Activated CD4-positive, alpha-beta T cell treated with anti-CD3 and anti-CD28 coated beads, Interleukin-2, amount 50 U/mL, for 4 hours (primary cell): Measurements from ENCODE around the gene OOEP.
A peak's percentile ranks its signal among the peaks of the same experiment; 100 is the strongest.
"Not testable (repeated sequence)": the region's sequence is repeated elsewhere in the genome, so short reads cannot be mapped to it uniquely, and the experiment has no call there.

Experiments used
- DNase-seq, 2 experiments: peaks; one replicate each; pipeline ENCODE4 v3.0.0-alpha.2; 2020

OOEP gene

DNA sequence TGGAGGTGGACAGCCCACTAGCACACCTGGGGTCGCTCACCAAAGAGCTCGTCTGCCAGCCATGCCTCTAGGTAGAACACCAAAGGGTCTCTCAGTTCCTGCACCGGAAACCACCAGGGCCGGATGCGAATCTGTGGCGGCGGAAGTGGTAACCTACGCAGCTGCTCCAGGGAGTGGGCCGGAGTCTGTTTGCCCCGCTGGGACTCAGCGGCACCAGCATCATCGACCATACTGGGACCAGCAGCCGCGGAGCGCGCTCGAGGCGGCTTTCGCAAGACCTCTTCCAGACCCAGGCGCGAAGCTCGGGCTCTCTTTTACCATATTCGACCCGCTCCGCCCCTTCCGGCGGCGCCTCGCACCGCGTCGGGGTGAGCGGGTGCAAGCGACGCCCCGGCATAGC lies at the start of gene OOEP:
TSS of gene OOEP (minus strand) at position 335 of the 400 bp plus-strand sequence. CDS start at position 230, 105 bp downstream.
- DNase-seq: no peak

DNA sequence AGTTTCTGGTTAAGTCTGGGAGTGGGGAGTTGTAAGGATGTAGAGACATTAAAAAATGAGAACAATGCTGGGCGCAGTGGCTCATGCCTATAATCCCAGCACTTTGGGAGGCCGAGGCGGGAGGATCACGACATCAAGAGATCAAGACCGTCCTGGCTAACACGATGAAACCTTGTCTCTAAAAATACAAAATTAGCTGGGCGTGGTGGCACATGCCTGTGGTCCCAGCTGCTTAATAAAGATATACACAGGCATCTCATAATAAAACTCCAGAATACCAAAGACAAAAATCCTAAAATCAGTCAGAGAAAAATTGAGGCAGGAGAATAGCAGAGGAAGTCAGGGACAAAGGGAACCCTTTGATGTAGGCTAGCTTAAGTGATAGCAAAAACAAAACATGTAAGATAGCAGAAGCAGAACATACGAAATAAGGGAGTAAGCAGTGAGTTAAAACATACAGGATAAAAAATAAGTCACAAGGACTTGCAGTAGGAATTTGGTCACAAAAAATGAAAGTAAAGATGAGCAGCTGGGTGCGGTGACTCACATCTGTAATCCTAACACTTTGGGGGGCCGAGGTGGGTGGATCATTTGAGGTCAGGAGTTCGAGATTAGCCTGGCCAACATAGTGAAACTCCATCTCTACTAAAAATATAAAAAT lies 48.5 kb upstream of the OOEP start:
- DNase-seq: no peak

DNA sequence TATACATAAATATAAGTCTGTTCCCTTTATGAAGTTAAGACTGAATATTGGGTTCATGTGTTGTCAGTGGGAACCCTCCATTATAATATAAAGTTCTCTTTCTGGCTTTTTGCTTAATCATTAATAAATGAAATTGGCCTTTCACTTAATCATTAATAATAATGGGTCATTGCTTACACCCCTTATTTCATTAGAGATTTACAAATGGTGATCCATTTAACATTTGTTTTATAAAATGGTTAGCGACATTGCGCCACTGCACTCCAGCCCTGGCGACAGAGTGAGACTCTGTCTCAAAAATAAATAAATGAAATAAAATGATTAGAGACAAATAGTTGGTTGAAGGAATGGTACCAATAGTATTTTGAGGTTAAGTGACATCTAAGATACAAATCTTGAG lies 43.4 kb upstream of the OOEP start:
- no peak for DNase-seq

- DNase-seq: no peak
Measured at GRCh38 chr6:73409395-73409794, 39.7 kb upstream of the OOEP start.

DNA sequence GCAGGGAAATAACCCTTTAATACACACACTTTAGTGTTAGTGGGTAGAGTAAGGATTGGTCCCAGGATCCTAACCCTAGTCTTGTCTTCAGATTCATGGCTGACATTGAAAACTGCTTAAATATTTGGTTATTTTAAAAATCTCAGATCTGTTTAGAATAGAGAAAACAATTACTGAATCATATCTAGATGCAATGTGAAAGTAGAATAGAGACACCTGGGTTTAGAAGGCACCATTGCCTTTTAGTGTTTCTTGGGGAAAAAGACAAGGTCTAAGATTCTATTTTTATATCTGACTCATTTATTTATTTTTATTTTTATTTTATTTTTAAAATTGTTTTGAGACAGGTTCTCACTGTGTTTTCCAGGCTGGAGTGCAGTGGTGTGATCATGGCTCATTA lies 31.0 kb upstream of the OOEP start:
- DNase-seq: no peak

DNA sequence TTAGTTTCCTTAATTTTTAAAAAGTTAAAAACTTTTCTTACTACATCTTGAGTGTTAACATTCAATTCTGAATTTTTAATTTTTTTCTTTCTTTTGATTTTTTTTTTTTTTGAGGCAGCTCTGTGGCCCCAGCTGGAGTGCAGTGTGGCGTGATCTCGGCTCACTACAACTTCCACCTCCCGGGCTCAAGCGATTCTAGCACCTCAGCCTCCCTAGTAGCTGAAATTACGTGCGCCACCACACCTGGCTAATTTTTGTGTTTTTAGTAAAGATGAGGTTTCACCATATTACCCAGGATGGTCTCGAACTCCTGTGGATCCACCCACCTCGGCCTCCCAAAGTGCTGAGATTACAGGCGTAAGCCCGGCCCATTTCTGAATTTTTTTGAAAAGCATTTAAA lies 26.2 kb upstream of the OOEP start:
- no peak for DNase-seq

- DNase-seq: peak; percentile 9 to 21
Measured at GRCh38 chr6:73394577-73395354, 25.1 kb upstream of the OOEP start, which contains the start of gene DDX43. TSS of gene DDX43 (plus strand) at chr6:73394828. CDS start at chr6:73394906, 78 bp downstream.

DNA sequence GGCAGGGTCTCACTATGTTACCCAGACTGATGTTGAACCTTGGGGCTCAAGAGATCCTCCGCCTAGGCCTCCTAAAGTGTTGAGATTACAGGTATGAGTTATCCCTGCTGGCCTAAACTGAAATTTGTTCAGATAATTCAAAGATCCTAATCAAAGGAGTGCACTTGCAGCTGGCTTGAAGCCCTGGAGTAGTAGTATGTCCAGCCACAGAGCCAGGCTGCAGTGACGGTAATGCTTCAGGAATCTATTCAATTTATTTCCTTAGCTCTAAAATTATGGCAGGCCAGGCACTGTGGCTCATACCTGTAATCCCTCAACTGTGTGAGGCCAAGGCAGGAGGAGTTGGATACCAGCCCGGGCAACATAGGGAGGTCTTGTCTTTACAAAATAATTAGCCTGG lies 23.6 kb upstream of the OOEP start:
- no peak for DNase-seq

GRCh38 chr6:73392188-73392587 lies 22.5 kb upstream of the OOEP start:
- DNase-seq: not testable (repeated sequence)

DNA sequence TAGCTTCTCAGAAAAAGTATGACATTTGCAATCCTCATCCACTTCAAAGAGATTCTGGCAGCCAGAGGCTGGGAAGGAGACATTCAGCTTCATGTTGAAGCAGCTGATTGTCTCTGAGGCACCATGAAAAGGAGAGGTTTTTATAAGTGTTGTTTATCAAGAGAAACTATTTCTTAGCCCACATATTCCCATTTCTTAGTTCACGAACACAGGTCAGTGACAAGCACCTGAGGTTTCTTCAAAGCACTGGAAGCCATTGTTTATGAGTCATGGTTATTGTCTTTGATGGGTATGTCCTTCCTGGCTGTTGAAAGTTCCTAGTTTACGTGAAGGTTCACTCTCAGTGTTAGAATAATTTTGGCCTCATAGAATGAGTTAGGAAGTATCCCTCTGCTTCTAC lies 22.0 kb upstream of the OOEP start:
- DNase-seq: no peak

DNA sequence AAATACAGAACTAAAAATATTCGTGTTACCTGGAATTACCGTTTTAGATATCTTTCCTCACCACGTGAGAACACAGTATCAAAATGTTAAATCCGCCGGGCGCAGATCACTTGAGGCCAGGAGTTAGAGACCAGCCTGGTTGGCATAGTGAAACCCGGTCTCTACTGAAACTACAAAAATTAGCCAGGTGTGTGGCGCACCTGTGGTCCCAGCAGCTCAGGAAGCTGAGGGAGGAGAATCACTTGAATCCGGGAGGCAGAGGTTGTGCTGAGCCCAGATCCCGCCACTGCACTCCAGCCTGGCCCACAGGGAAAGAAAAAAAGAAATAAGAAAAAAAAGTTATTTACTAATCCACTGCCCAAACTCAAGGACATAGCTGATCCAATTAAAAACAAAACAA lies 20.2 kb upstream of the OOEP start:
- DNase-seq: no peak

DNA sequence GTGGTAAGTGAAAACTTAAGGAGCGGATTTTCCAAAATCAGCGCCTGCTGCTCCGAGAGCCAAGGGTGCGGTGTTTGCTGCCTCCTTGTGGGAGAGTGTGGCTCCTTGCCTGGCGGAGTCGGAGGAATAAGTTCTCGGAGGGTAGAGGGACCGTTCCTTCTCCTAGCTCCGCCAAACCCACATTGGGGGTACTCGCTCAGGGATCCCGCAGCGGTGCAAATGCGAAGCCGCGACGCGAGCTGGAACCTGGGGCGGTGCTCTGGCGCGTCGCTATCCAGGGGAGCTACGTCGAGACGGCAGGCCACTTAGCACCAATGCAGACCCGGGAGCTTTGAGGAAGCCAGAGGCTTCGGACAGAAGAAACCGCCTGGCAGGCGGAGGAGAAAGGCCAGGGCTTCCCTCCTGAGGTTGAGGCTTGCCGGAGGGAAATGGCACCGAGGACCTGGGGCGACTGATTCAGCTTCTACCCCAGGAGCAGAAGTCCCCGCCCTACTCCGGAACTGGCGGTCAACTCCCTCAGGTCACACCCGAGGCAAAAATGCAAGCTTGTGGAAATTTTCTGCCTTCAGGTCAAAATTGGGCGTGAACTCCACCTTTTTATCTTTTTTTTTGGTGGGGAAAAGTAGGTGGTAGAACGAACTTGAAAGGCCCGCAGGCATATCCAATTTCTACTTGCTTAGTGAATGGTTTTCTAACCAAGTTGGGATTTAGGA lies 19.3 kb upstream of the OOEP start:
- peak; percentile 29 to 37 for DNase-seq

DNA sequence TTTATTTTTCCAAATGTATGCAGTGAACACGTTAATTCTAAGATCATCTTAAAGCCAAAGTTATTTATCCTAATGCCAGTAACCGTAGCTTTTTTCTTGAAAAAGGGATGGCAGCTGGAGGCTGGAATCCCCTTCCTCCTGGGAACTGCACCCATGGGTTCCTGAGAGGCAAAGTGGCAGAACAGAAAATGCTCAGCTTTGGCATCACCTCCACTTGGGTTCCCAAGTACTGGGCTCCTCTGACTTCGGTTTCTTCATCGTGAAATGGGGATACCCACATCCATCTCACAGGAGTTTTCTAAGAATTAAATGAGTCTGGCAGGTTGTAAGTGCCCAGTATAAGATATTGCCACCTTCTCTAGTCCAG lies 18.7 kb upstream of the OOEP start:
- no peak for DNase-seq

- no peak for DNase-seq
Measured at GRCh38 chr6:73382462-73383113, 12.9 kb upstream of the OOEP start.

DNA sequence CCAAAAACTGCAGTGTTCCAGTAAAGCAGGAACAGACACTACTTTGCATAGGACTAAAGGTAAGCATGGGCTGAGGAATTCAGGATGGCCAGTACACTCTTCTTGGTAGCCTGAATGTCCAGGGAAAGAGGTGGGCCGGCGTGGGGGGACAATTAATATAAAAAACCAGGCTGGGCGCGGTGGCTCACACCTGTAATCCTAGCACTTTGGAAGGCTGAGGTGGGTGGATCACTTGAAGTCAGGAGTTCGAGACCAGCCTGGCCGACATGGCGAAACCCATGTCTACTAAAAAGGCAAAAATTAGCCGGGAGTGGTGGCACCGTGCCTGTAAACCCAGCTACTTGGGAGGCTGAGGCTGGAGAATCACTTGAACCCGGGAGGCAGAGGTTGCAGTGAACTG lies 11.8 kb upstream of the OOEP start:
- not testable (repeated sequence) for DNase-seq

DNA sequence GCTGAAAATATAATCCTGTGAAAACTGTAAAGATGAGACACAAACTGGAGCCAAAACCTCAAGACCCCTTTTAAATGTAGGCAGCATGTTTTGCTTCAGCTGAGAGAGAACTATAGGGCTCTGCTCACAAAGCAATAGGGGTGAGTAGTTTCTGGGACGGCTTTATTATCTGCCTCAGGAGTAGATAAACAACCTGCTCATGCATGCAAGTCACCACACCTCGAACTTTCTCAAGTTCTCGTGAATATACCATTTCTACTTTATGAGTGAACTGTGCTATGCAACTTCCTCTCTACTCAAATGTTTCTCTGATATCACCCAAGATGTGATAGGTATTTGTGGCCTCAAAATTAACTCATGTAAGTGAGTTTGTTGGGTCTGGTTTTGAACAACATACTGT lies 7.5 kb upstream of the OOEP start:
- no peak for DNase-seq

- no peak for DNase-seq
Measured at GRCh38 chr6:73375216-73375615, 5.5 kb upstream of the OOEP start.

DNA sequence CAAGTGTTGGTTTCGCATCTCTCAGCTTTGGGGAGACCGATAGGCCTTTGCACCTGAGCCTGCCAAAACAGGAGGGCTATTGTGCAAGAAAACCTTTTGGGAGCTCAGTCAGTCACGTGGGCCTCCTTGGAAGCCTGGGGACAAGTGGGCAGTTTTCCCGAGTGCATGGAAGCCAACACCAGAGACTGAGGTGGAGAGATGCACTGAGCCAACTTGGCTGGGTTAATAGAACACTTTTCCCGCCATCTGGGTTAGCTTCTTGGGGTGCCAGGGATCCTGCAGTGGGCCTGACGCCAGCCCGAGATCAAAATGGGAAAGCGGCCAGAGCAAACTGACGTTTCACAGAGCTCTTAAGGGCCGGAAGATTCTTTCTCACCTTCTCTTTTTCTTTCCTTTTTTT lies 2.8 kb upstream of the OOEP start:
- no peak for DNase-seq

- no peak for DNase-seq
Measured at GRCh38 chr6:73371984-73372383, 2.3 kb upstream of the OOEP start.

DNA sequence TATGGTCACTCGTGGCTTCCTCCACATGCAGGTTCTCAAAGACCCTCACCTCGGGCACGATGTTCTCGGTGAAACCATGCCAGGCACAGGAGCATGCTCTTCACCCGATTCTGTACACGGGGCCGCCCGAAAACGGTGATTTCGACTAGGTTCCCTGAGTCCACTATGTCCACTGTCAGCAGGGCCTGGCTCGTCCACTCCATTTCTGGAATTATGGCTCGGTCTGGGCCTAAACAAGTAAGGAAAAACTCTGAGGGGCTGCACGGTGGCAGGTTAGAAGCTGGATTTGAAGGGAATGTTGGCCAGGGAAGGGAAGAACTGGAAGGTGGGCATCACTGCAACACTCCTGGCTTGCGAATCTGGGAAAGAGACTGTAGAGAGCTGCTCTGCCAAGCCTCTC lies 540 bp downstream of the OOEP start:
- DNase-seq: no peak

DNA sequence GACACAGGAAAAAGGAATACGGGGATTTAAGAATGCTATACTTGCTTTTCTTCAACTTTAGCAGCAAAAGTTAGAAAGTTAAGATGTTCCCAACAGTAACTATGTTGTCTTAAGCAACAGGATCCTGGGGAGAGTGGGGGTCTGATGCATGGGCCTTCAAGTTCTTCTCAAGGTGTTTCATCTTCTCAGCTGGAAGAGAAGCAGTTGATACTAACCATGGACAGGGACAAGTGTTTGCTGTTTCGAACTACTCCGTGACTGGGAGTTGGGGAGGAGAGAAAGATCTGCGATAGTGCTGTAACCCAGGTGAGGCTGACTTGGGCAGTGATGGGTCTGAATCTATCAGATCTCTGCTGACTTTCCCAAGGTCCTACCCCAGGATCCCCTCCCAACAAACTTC lies 1.0 kb downstream of the OOEP start:
- DNase-seq: no peak

DNA sequence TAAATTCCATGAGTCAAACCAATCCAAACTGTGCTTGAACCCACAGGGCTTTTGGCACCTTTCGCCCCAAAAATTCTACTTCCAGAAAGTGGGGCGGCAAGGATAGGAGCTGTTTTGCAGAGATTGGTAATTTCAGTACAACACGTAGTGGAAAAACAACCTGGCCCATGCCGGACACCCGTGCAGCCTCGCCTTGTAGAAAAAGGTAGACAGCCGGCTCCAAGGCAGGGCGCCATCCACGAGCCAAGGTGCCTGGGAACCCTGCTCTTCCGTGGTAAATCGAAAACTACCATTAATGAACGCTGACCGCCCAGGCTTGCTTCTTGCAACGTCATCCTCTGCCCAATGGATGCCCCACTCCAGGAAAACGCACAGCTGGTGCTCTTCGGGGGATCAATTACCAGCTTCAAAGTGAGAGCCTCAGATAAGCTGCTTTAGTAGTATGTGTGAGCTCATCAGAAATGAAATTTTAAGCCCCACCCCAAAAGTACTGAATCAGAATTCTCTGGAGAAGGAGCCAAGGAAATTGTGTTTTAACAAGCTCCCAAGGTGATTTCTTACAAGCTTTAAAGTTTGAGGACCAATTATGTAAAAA lies 1.8 kb downstream of the OOEP start:
- no peak for DNase-seq

- no peak for DNase-seq
Measured at GRCh38 chr6:73364549-73364948, 5.1 kb downstream of the OOEP start.
